ENCODE data around the gene IFI27L2.

Gene IFI27L2

GRCh38 chr14:94132285-94132887 lies 3.0 kb upstream of the IFI27L2 start:
- Histone ChIP-seq H3K4me3 (ENCODE audit: low read depth, low read length) (no peak overlapping the region), H3K27ac (no peak overlapping the region), H3K36me3 (no peaks in the 10 kb centered on the region), H3K27me3 (ENCODE audit: insufficient read depth, low read depth, severe bottlenecking) (no peaks in the 10 kb centered on the region), H3K9me3 (ENCODE audit: severe bottlenecking) (peaks cover 3% of the 10 kb centered on the region)
- DNase-seq: peak; percentile 70
- TF ChIP-seq CTCF (IDR thresholded peaks at IDR 0.05; ENCODE audit: low read depth, low read length): peak; percentile 47

- H3K27ac ChIP-seq: peak overlapping the region; percentile 9; the same call in 1 of the 2 replicates
- peak; percentile 48 for DNase-seq
Measured at GRCh38 chr14:94129758-94130414, 482 bp upstream of the IFI27L2 start.

GRCh38 chr14:94128216-94128839 lies 1.1 kb downstream of the IFI27L2 start:
- DNase-seq: no peak
- no peak overlapping the region for H3K27ac ChIP-seq
- H3K9me3 ChIP-seq (ENCODE audit: severe bottlenecking): no peaks in the 10 kb centered on the region
- H3K36me3 ChIP-seq: no peaks in the 10 kb centered on the region
- TF ChIP-seq CTCF (IDR thresholded peaks at IDR 0.05; ENCODE audit: low read depth, low read length): no peak
- no peak overlapping the region for H3K4me3 ChIP-seq (ENCODE audit: low read depth, low read length)
- no peaks in the 10 kb centered on the region for H3K27me3 ChIP-seq (ENCODE audit: insufficient read depth, low read depth, severe bottlenecking)

More at GRCh38 chr14:94129758-94130414, 482 bp upstream of the IFI27L2 start:
- no peak for TF ChIP-seq CTCF (IDR thresholded peaks at IDR 0.05; ENCODE audit: low read depth, low read length)
- Histone ChIP-seq H3K4me3 (ENCODE audit: low read depth, low read length) (peak overlapping the region; percentile 52), H3K9me3 (ENCODE audit: severe bottlenecking) (no peaks in the 10 kb centered on the region), H3K27me3 (ENCODE audit: insufficient read depth, low read depth, severe bottlenecking) (no peaks in the 10 kb centered on the region), H3K36me3 (no peaks in the 10 kb centered on the region)

- Histone ChIP-seq H3K36me3 (no peaks in the 10 kb centered on the region), H3K9me3 (ENCODE audit: severe bottlenecking) (no peaks in the 10 kb centered on the region), H3K4me3 (ENCODE audit: low read depth, low read length) (no peak overlapping the region), H3K27me3 (ENCODE audit: insufficient read depth, low read depth, severe bottlenecking) (no peaks in the 10 kb centered on the region), H3K27ac (no peak overlapping the region)
- DNase-seq: no peak
- no peak for TF ChIP-seq CTCF (IDR thresholded peaks at IDR 0.05; ENCODE audit: low read depth, low read length)
Measured at GRCh38 chr14:94127330-94127729, 2.1 kb downstream of the IFI27L2 start.

GRCh38 chr14:94126800-94127199 lies 2.6 kb downstream of the IFI27L2 start:
- no peaks in the 10 kb centered on the region for H3K27me3 ChIP-seq (ENCODE audit: insufficient read depth, low read depth, severe bottlenecking)
- no peak overlapping the region for H3K4me3 ChIP-seq (ENCODE audit: low read depth, low read length)
- TF ChIP-seq CTCF (IDR thresholded peaks at IDR 0.05; ENCODE audit: low read depth, low read length): no peak
- no peak for DNase-seq
- no peaks in the 10 kb centered on the region for H3K9me3 ChIP-seq (ENCODE audit: severe bottlenecking)
- H3K27ac ChIP-seq: no peak overlapping the region
- H3K36me3 ChIP-seq: no peaks in the 10 kb centered on the region
